ENCODE measurements around the gene SLC9A5.

Gene SLC9A5, protein sequence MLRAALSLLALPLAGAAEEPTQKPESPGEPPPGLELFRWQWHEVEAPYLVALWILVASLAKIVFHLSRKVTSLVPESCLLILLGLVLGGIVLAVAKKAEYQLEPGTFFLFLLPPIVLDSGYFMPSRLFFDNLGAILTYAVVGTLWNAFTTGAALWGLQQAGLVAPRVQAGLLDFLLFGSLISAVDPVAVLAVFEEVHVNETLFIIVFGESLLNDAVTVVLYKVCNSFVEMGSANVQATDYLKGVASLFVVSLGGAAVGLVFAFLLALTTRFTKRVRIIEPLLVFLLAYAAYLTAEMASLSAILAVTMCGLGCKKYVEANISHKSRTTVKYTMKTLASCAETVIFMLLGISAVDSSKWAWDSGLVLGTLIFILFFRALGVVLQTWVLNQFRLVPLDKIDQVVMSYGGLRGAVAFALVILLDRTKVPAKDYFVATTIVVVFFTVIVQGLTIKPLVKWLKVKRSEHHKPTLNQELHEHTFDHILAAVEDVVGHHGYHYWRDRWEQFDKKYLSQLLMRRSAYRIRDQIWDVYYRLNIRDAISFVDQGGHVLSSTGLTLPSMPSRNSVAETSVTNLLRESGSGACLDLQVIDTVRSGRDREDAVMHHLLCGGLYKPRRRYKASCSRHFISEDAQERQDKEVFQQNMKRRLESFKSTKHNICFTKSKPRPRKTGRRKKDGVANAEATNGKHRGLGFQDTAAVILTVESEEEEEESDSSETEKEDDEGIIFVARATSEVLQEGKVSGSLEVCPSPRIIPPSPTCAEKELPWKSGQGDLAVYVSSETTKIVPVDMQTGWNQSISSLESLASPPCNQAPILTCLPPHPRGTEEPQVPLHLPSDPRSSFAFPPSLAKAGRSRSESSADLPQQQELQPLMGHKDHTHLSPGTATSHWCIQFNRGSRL

DNA sequence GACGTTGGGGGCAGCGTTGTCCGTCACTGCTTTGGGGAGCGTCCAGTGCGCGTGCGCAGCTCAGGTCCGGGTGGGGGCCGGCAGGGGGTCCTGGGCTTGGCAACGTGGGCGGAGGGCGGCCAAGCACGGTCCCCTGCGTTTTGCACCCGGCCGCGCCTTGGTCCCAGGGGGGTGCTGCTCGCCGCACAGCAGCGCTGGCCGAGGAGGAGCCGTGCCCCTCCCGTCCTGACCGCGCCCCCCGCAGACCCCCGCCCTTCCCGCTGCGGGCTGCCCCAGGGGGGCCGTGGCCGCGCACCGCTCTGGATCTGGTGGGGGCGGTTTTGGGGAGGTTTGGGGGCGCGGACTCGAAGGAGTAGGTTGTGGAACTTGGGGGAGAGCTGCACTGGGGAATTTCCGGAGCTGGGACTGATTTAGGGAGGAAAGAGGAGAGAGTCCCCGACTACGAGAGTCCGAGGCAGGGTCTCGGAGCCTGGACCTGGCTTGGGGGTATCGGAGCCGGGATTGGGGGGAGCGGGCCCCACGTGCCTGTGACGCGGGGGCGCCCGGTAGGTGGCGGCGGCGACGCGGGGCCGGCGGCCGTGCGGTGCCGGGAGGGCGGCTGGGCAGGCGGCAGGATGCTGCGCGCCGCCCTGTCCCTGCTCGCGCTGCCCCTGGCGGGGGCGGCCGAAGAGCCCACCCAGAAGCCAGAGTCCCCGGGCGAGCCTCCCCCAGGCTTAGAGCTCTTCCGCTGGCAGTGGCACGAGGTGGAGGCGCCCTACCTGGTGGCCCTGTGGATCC lies at the start of gene SLC9A5:
TSS of gene SLC9A5 (plus strand) at position 579 of the 777 bp plus-strand sequence. CDS start at position 615, 36 bp downstream.
- DNase-seq (ENCODE audit: low read depth in 2 of 2) = peak in 1 of 2 donors; percentile 32

DNA sequence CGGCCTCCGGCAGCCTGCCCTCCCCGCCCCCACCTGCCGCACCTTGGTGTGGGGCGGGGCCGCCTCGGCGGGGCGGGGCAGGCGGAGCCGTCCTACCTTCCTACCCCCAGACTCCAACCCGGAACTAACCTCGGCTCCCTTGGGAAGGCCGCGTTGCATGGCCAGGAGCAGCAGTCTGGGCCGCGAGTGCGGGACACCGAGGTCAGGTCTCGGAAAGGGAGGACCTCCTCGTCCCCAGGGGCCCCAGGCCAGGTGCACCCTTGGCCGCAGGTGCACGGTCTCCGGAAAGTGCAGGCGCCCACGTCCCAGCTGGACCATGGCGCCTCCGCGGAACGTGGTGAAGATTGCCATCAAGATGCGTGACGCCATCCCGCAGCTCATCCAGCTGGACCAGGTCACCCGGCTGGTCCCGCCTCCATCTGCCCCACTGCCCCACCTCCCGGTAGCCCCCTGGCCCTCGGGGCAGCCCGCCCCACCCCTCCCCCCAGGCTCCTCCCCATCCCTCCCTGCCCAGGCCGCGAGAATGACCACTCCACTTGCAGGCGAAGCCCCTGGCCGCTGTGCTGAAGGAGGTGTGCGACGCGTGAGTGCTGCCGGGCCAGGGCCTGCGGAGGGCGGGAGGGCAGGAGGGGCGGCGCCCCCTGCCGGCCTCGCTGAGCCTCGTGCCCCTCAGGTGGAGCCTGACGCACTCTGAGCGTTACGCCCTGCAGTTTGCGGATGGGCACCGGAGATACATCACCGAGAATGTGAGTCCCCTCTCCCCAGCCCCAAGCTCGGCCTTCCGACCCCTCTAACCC lies 49.6 kb upstream of the SLC9A5 start, which contains the start of gene ELMO3:
TSS of gene ELMO3 (plus strand) at position 121 of the 797 bp plus-strand sequence. CDS start at position 317, 196 bp downstream.
- no peak for DNase-seq (ENCODE audit: low read depth in 2 of 2)

DNA sequence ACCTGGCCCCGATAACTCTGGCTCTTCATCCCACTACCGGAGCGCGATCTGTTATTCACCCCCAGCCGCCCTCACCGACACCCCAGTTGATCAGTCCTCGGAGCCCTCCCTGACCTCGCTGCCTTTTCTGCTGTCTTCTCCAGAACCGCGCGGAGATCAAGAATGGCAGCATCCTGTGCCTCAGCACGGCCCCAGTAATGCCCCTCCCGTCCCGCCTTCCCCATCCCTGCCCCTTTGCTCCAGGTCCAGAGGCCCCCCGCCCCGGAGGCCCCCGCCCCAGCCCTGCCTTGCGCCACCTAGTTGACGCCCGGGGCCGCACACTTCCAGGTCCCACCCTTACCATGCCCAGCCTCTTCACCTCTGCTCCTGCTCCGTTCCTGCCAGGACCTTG lies 49.0 kb upstream of the SLC9A5 start:
- no peak for DNase-seq (ENCODE audit: low read depth in 2 of 2)

DNA sequence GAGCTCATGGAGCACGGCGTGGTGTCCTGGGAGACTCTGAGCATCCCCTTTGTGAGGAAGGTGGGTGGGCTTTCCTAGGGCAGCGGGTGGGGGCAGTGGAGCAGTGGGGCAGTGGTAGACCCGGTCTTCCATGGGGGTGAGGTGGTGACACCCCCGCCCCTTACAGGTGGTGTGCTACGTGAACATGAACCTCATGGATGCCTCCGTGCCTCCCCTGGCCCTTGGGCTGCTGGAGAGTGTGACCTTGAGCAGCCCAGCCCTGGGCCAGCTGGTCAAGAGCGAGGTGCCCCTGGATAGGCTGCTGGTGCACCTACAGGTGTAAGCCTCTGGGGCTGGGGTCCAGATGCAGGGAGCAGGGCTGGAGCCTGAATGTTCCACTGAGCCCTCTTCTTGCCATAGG lies 48.3 kb upstream of the SLC9A5 start:
- DNase-seq (ENCODE audit: low read depth in 2 of 2) = no peak

DNA sequence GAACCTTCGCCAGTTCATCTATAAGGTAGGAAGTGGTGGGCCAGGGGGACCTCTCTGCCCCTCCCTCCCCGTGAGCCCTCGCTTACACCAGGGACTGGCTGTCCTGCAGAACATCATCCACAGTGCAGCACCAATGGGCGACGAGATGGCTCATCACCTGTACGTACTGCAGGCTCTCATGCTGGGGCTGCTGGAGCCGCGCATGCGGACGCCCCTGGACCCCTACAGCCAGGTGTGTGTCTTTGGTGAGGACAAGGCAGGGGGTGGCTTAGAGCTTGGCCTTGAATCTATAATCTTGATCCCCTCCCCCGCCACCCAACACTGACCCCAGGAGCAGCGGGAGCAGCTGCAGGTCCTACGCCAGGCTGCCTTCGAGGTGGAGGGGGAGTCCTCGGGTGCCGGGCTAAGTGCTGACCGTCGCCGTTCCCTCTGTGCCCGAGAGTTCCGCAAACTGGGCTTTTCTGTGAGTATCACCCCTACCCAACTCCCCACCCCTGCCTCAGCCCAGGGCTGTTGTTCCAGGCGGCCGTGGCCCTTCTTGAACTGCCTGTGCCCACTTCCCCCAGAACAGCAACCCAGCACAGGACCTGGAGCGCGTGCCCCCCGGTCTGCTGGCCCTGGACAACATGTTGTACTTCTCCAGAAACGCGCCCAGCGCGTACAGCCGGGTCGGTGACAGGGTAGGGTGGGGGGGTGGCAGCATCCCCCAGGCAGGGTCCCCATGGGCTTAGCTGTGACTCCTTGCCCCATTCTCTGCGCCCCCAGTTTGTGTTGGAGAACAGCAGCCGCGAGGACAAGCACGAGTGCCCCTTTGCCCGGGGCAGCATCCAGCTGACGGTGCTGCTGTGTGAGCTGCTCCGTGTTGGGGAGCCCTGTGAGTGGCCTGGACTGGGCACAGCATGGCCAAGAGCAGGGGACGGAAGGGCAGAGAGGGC lies 47.1 kb upstream of the SLC9A5 start:
- no peak for DNase-seq (ENCODE audit: low read depth in 2 of 2)

DNA sequence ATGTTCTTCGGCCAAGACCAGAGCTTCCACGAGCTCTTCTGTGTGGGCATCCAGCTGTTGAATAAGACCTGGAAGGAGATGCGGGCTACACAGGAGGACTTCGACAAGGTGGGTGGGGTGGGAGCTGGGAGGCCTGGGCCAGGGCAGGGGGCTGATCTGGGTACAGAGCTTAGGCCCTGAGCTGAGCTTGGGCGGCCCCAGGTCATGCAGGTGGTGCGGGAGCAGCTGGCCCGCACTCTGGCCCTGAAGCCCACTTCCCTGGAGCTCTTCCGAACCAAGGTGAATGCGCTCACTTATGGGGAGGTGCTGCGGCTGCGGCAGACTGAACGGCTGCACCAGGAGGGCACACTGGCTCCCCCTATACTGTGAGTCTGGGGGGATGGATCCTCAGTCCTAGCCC lies 46.4 kb upstream of the SLC9A5 start:
- DNase-seq (ENCODE audit: low read depth in 2 of 2) = no peak

DNA sequence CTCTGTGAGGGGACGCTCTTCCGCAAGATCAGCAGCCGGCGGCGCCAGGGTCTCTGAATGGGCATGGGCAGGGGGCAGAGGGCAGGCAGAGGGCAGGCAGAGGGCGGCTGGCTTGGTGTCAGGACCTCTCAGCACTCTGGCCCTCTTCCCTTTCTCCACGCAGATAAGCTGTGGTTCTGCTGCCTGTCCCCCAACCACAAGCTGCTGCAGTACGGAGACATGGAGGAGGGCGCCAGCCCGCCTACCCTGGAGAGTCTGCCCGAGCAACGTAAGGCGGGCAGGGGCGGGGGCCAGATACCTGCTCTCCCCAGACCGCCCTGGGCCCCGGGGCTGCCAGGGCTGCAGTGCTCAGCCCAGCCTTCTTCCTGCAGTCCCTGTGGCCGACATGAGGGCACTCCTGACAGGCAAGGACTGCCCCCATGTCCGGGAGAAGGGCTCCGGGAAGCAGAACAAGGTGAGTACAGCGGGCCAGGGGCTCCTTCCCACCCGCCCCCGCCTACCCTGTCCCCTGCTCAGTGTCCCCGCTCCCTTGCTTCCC lies 45.8 kb upstream of the SLC9A5 start:
- no peak for DNase-seq (ENCODE audit: low read depth in 2 of 2)

DNA sequence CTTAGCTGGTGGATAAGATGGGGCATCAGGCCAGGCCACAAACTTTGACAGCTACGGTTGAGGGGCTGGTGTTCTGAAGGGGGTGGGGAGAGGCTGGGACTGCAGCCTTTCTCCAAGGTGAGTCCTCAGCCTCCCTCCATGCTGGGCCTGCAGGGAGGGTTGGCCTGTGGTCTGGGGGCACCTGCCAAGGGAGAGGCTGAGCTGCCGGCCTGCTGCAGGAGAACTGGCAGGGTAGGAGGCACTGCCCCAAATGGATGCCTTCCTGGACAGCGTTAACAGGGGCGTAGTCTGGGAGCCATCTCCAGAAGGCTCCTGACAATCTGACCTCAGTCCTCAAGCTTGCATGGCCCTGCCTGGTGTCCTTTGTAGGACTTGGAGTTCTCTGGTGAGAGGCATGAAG lies 44.7 kb upstream of the SLC9A5 start:
- DNase-seq (ENCODE audit: low read depth in 2 of 2) = no peak

DNA sequence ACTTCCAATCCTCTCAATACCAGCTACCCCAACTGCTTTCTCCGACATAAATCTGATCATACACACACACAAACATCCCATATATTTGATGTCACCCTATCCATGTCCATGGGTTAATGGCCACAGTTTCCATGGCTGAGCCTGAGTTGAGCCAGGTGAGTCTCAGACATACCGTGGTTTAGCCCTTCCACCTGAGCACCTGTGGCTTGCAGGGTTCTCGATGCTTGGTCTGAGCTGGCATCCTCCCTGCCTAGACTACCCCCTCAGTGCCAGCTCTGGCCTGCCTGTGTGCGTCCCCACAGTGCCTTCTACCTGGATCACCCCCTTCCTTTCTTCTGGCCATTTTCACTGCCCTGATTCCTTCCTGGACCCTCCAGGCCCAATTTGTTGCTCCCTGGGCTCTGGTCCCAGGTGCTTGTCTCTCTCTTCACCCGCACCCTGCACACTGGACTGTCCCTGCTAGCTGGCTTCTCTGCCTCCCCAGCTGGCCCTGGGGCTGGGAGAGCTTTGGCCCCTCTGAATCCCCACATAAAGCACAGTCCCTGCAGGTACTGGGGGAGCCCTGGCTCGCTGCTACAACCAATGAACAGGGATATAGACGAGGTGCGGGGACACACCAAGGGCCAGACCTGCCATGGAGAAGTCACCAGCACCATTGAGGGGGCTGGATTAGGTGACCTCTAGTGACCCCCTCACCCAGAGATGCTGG lies 42.5 kb upstream of the SLC9A5 start:
- DNase-seq (ENCODE audit: low read depth in 2 of 2) = no peak

DNA sequence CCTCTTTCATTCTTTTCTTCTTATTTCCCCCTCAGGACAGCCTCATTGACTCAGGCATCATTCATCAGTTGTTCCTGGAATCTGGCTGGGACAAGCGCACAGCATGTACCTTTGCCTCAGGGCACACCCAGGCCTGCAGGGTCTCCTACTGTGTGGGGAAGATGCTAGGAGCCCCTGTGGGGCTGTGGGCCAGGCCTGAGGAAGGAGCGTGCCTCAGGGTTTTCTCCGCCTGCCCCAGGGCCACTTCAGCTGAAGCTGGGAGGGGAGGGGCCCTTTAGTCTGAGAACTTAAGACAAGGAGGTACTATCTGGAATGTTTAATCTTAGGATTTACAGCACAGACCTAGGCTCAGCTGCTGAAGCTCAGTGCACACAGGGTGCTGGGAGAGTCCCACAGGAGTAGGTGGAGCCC lies 41.9 kb upstream of the SLC9A5 start:
- no peak for DNase-seq (ENCODE audit: low read depth in 2 of 2)

DNA sequence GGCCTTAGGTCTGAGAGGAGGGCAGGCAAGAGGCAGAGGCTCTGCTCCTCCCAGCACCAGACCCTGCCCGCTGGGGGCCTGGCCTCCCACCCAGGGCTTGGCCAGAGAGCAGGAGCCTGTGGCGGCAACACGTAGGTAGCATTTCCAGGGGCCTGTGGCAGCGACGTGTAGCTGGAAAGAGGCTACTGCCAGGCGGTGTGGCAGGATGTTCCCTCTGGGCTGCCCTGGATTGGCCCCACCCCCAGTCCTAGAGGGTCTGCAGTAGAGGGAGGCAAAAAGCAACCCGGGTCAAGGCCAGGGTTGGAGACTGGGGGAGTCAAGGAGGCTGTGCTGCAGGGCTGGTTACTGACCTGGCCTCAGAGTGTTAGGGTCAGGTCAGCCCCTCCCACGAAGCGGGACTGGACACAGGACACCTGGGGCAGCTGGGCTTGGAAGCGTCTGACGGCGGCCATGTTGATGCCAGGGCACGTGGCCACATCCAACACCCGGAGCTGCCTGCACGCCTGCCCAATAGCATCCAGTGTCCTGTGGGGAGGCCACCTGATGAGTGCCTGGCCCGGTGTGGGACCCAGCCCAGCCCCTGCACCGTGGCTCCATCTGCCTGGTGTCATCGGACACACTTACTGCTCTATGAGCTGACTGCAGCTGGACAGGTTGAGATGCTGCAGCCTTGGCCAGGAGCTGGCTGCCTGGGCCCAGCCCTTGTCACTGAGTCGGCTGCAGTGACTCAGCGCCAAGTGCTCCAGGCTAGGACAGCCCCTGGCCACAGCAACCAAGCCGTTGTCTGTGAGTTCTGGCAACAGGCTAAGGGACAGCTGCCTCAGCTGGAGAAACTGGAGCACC lies 41.3 kb upstream of the SLC9A5 start:
- DNase-seq (ENCODE audit: low read depth in 2 of 2) = no peak

DNA sequence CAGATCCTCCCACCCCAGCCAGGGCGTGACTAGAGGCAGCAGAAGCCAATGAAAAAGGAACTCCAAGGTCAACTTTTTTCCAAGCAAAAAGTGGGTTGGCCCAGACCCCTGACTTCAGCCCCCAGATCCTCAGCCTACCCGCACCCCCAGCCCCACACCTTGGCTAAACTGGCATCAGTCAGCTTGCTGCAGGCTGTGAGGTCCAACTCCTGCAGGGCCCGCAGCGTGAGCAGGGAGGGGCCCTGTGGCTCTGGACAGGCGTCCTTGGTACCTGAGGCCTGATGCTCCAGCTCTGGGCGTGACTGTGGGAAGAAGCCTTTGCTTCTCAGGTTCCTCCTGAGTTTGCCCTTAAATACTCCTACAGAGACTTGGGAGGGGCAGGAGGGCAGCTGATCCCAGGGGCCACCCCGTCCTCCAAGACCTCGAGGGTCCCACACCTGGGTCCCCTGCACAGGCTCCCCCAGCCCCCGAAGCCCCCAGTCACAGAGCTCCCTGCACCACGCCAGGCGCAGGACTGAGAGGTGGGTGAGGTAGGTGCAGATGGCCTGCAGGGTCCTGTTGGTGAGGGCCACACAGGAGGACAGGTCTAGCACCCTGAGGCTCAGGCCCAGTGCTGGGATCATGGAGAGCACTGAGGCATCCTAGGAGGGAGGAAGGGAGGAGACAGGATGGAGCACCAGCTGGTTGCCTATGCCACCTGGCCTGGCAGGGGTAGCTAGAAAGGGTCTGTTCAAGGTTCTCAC lies 40.5 kb upstream of the SLC9A5 start:
- DNase-seq (ENCODE audit: low read depth in 2 of 2) = no peak

DNA sequence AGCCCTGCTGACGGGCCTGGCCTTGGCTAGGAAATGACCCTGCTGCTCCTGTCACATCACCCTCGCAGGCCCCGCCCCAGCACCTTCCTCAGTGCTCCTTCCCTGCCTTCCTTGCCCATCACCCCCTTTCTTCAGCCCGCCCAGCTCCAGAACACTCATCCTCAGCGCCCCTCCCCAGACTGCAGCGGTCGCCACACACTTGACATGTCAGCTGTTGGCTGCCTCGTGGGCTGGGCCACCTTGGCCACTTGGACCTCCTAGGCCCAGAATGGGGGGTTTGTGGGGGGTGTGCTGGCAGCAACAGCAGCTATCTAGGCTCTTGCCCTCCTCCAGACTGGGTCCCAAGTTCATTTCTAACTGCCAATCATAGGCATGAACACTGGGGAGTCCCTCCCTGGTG lies 39.2 kb upstream of the SLC9A5 start:
- DNase-seq (ENCODE audit: low read depth in 2 of 2) = no peak

DNA sequence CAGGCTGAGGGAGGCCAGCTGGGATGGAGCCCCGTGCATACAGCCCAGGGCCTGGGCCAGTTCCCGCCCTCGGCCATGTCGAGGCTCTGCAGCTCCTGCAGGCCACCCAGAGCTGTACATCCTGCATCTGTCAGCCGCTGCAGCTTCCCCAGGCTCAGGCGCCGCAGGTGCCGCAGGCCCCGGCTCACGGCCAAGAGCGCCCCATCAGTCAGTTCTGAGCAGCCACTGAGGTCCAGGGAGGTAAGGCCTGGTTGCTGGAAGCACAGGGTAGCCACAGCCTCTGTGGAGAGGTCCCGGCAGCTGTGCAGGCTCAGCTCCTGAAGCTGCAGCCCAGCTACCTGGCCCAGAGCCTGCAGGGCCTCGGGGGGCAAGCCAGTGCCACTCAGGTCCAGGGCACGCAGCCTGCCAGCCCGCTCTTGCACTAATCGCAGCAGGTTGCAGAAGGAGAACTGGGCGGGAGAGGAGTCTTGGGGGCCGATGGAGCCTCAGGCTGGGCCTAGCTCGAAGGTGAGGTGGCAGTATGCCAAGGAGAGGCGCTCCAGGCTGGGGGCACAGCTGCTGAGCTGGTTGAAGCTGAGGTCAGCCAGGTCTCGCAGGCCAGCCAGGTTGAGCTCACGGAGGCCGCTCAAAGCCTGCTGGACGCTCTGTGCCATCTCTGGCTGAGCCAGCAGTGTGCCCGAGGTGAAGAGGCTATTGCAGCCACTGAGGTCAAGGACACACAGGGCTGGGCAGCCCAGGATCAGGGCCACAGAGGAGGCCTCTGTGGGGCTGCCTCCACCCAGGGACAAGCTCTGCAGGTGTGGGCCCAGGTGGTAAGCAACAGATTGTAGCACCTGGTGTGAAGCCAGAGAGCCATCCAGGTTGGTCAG lies 38.5 kb upstream of the SLC9A5 start:
- DNase-seq (ENCODE audit: low read depth in 2 of 2) = no peak

DNA sequence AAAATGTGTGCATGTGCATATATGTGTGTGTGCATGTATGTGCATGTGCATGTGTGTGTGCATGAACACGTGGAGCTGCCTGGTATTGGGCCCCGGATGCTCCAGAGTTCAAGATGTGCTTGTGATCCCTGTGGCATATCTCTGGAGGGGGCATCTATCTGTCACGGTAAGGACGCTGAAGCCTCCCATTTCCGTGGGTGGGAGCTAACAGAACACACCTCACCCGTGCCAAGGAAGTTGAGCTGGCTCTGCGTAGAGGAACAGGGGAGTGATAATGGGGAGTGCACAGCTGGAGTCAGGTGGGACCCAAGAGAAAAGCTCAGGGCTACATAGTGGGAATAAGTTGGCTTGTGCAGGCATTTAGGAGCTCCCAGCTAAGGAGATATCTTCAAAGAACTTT lies 37.1 kb upstream of the SLC9A5 start:
- no peak for DNase-seq (ENCODE audit: low read depth in 2 of 2)

DNA sequence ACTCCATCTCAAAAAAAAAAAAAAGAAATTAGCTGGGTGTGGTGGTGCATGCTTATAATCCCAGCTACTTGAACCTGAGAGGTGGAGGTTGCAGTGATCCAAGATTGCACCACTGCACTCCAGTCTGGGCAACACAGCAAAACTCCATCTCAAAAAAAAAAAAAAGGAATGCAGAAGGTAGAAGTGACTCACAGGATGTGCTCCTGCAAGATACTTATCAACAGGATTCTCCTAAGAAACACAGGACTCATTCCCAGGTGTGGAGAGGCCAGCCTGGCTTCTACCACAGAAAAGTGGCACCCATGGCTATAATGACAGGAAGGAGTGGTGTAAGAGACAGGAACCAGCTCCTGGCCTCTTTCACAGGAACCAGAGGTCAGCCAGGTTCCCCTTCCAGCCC lies 36.0 kb upstream of the SLC9A5 start:
- DNase-seq (ENCODE audit: low read depth in 2 of 2) = no peak

All from stimulated activated CD4-positive, alpha-beta T cell treated with anti-CD3 and anti-CD28 coated beads, Interleukin-1b, Interleukin-23, amount 100 ng/mL, for 4 hours (primary cell).